ENCODE results near the gene ZNF75A.

GRCh38 chr16:3285131-3285530, 20.2 kb upstream of the ZNF75A start:
- no peak for TF ChIP-seq CTCF (IDR thresholded peaks at IDR 0.05)
- TF ChIP-seq POLR2A (IDR thresholded peaks at IDR 0.05) = no peak
